ENCODE data around the gene CBR4.

GRCh38 chr4:169045862-169046584, 36.0 kb upstream of the CBR4 start:
- TF ChIP-seq EP300 (IDR thresholded peaks at IDR 0.05) (no peak), POLR2A (IDR thresholded peaks at IDR 0.05) (no peak)
- TF ChIP-seq, protein P1, sequence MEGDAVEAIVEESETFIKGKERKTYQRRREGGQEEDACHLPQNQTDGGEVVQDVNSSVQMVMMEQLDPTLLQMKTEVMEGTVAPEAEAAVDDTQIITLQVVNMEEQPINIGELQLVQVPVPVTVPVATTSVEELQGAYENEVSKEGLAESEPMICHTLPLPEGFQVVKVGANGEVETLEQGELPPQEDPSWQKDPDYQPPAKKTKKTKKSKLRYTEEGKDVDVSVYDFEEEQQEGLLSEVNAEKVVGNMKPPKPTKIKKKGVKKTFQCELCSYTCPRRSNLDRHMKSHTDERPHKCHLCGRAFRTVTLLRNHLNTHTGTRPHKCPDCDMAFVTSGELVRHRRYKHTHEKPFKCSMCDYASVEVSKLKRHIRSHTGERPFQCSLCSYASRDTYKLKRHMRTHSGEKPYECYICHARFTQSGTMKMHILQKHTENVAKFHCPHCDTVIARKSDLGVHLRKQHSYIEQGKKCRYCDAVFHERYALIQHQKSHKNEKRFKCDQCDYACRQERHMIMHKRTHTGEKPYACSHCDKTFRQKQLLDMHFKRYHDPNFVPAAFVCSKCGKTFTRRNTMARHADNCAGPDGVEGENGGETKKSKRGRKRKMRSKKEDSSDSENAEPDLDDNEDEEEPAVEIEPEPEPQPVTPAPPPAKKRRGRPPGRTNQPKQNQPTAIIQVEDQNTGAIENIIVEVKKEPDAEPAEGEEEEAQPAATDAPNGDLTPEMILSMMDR (IDR thresholded peaks at IDR 0.05), result no peak
